B cell (primary cell): ENCODE measurements around the gene TLX1. TPM values are rescaled to one million over a fixed set of nuclear protein-coding genes. Genes with fewer than 3 reads are reported as not detected.
A peak's percentile ranks its signal among the peaks of the same experiment; 100 is the strongest.

Experiments
- ATAC-seq: fragments of 200-7000 bp; cut with Tn5 transposase; one replicate; pipeline ENCODE4 v1.10.0; 2021; ENCODE audit warnings: low read depth, mild to moderate bottlenecking, moderate number of reproducible peaks, moderate library complexity
- CTCF ChIA-PET: fragments of 350-600 bp; sonication (Branson Sonifier 250); formaldehyde crosslinking; loops from one replicate; lab custom pipeline; 2021; ENCODE audit warnings: antibody characterized with exemption, inconsistent platforms; lab: Charles Lee
- POLR2A ChIA-PET: fragments of 350-600 bp; sonication (Branson Sonifier 250); formaldehyde crosslinking; loops from one replicate; lab custom pipeline; 2021; ENCODE audit warnings: antibody characterized with exemption; lab: Charles Lee
- DNase-seq: peaks from one replicate; pipeline ENCODE4 v3.0.0; 2013
- H2AFZ ChIP-seq: 2 replicates; pipeline ENCODE4 v1.6.1; 2012; ENCODE audit warnings: mild to moderate bottlenecking, low read depth, low read length; ENCODE audit not compliant: insufficient read depth, poor library complexity, severe bottlenecking
- H3K27ac ChIP-seq, 2 donors: 1 replicate in 1 of 2; 2 replicates in 1 of 2; pipeline ENCODE4 v1.5.1; 2012 to 2013; ENCODE audit warnings: low read length in 2 of 2, mild to moderate bottlenecking in 2 of 2, moderate library complexity in 1 of 2
- H3K27me3 ChIP-seq, 4 experiments: fragments of 200-600 bp in 1 of 4; sonication (generic) in 1 of 4; replicated peaks in 1 of 4; 1 replicate in 2 of 4; 2 replicates in 2 of 4; pipeline versions ENCODE4 v1.6.1 to v1.7.0; 2013 to 2016; ENCODE audit warnings: low read length in 3 of 4, mild to moderate bottlenecking in 2 of 4, mixed read lengths in 1 of 4, moderate library complexity in 1 of 4; ENCODE audit not compliant: insufficient read depth in 4 of 4, control insufficient read depth in 3 of 4; ENCODE audit errors: control extremely low read depth in 1 of 4
- H3K36me3 ChIP-seq, 2 experiments: replicated peaks in 1 of 2; 1 replicate in 1 of 2; 2 replicates in 1 of 2; pipeline versions ENCODE4 v1.6.1 to v1.7.1; 2013; ENCODE audit warnings: low read length in 1 of 2; ENCODE audit not compliant: insufficient read depth in 2 of 2, control insufficient read depth in 1 of 2; ENCODE audit errors: control extremely low read depth in 1 of 2, extremely low read depth in 1 of 2
- H3K4me1 ChIP-seq, 2 donors: fragments of 200-600 bp in 1 of 2; sonication (generic) in 1 of 2; 1 replicate in 1 of 2; 2 replicates in 1 of 2; pipeline versions ENCODE4 v1.5.1 to v1.6.1; 2013 to 2017; ENCODE audit warnings: low read length in 2 of 2; ENCODE audit not compliant: control insufficient read depth in 2 of 2, insufficient read depth in 2 of 2
- H3K4me2 ChIP-seq: replicated peaks from 2 replicates; pipeline ENCODE3; 2012; ENCODE audit warnings: mild to moderate bottlenecking, low read depth, low read length; ENCODE audit not compliant: poor library complexity, severe bottlenecking
- H3K4me3 ChIP-seq, 5 experiments: fragments of 200-600 bp in 1 of 5; sonication (generic) in 1 of 5; 1 replicate in 3 of 5; 2 replicates in 2 of 5; pipeline versions ENCODE4 v1.5.1 to v1.7.0; 2011 to 2016; ENCODE audit warnings: low read length in 4 of 5, mild to moderate bottlenecking in 4 of 5, low read depth in 2 of 5, control low read depth in 1 of 5, moderate library complexity in 1 of 5; ENCODE audit not compliant: insufficient read depth in 1 of 5; ENCODE audit errors: control extremely low read depth in 1 of 5, extremely low read depth in 1 of 5
- H3K79me2 ChIP-seq: fragments of 200-600 bp; sonication (generic); one replicate; pipeline ENCODE4 v1.6.0; 2016; ENCODE audit warnings: low read length; ENCODE audit not compliant: control insufficient read depth, insufficient read depth
- H3K9ac ChIP-seq: fragments of 200-600 bp; sonication (generic); 2 replicates; pipeline ENCODE4 v1.6.1; 2017; ENCODE audit warnings: mild to moderate bottlenecking, low read length, moderate library complexity
- H3K9me3 ChIP-seq, 3 donors: one replicate each; pipeline versions ENCODE4 v1.6.1 to v1.7.1; 2013; ENCODE audit warnings: low read length in 2 of 3; ENCODE audit not compliant: control insufficient read depth in 2 of 3, insufficient read depth in 1 of 3; ENCODE audit errors: control extremely low read depth in 1 of 3
- H4K20me1 ChIP-seq: 2 replicates; pipeline ENCODE4 v1.6.0; 2012; ENCODE audit warnings: mild to moderate bottlenecking, low read length; ENCODE audit not compliant: insufficient read depth, control insufficient read depth, poor library complexity, severe bottlenecking
- H3K27ac Mint-ChIP-seq: one replicate; pipeline ENCODE4 v1.8.0; 2021; ENCODE audit warnings: mixed read lengths
- H3K27me3 Mint-ChIP-seq: one replicate; pipeline ENCODE4 v1.8.0; 2021; ENCODE audit warnings: mixed read lengths
- H3K4me1 Mint-ChIP-seq: one replicate; pipeline ENCODE4 v1.8.0; 2021; ENCODE audit warnings: mixed read lengths
- H3K4me3 Mint-ChIP-seq: one replicate; pipeline ENCODE4 v1.8.0; 2021; ENCODE audit warnings: mixed read lengths
- H3K9me3 Mint-ChIP-seq: one replicate; pipeline ENCODE4 v1.8.0; 2022; ENCODE audit warnings: mixed read lengths; ENCODE audit not compliant: insufficient read depth
- EZH2 ChIP-seq: IDR thresholded peaks from 2 replicates; pipeline ENCODE4 v1.6.1; 2012; ENCODE audit warnings: borderline replicate concordance, low read depth, mild to moderate bottlenecking, moderate library complexity, low read length; ENCODE audit not compliant: insufficient read depth, poor library complexity, severe bottlenecking
- WGBS: methylation state at CpG from one replicate; pipeline ENCODE4 v1.1.5; 2013; ENCODE audit warnings: missing lambda C conversion rate; ENCODE audit not compliant: insufficient coverage; 5-methylcytosine and 5-hydroxymethylcytosine counted together
- intact Hi-C: fragments of 100-400 bp; cut with micrococcal nuclease; formaldehyde crosslinking; loops from one replicate; pipeline ENCODE4 v1.10.0; 2022
- polyA plus RNA-seq: library from polyadenylated mRNA; depleted of rRNA; stranded (reverse); fragments of >200 nt; gene quantifications from 2 replicates; pipeline ENCODE4 v1.2.3, GENCODE V29; 2012
- total RNA-seq, 2 donors: library from RNA; stranded (reverse); fragments of 120-200 nt in 1 of 2; gene quantifications; 1 replicate in 1 of 2; 2 replicates in 1 of 2; pipeline versions ENCODE4 v1.2.3 to v1.2.4, GENCODE V29; 2013 to 2022
- TF ChIP-seq, protein P1 (sequence below): fragments of 200-600 bp; IDR thresholded peaks from one replicate; pipeline ENCODE4 v1.8.0; 2022; ENCODE audit warnings: antibody characterized with exemption, mild to moderate bottlenecking

Gene TLX1
- total and polyA plus RNA-seq, 2 donors (not counting 1 experiment from before 2014, with no cell fraction given) = not detected

DNA sequence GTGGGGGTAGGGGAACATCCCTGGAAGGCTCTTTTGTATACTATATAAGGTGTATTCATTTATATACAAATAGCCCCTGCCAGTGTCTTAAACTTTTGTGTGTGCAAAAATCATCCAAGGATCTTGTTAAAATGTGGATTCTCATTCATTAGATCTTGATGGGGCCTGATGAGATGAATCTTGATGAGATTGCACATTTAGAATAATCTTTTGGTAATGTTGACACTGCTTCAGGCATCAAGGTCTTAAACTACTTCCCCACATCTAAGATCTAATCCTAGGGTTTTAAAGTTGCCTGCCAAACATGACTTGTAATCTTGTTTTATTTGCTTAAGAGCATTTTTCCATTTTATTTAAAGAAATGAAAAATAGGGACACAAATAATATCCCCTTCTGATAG lies 13.0 kb downstream of the TLX1 start:
- H3K9me3 ChIP-seq = peaks cover 0 to 15% (median 1%) of the 10 kb centered on the region in 3 donors
- H3K27me3 ChIP-seq = peaks cover 0 to 87% (median 60%) of the 10 kb centered on the region in 4 experiments
- H3K4me3 Mint-ChIP-seq = no peak overlapping the region
- no peaks in the 10 kb centered on the region for H4K20me1 ChIP-seq
- no peaks in the 10 kb centered on the region for H3K36me3 ChIP-seq
- POLR2A ChIA-PET = no interaction called here
- peaks cover 34 to 43% of the 10 kb centered on the region in 2 donors for H3K4me1 ChIP-seq
- peaks cover 16% of the 10 kb centered on the region for H3K4me1 Mint-ChIP-seq
- no peak overlapping the region for H2AFZ ChIP-seq
- no peak overlapping the region for H3K4me2 ChIP-seq
- no peak overlapping the region for H3K9ac ChIP-seq
- H3K27me3 Mint-ChIP-seq = peaks cover 70% of the 10 kb centered on the region
- H3K4me3 ChIP-seq = no peak overlapping the region
- H3K79me2 ChIP-seq = no peaks in the 10 kb centered on the region
- H3K9me3 Mint-ChIP-seq = no peaks in the 10 kb centered on the region
- ATAC-seq (no peak), DNase-seq (peak; percentile 1)
- TF ChIP-seq, protein P1, sequence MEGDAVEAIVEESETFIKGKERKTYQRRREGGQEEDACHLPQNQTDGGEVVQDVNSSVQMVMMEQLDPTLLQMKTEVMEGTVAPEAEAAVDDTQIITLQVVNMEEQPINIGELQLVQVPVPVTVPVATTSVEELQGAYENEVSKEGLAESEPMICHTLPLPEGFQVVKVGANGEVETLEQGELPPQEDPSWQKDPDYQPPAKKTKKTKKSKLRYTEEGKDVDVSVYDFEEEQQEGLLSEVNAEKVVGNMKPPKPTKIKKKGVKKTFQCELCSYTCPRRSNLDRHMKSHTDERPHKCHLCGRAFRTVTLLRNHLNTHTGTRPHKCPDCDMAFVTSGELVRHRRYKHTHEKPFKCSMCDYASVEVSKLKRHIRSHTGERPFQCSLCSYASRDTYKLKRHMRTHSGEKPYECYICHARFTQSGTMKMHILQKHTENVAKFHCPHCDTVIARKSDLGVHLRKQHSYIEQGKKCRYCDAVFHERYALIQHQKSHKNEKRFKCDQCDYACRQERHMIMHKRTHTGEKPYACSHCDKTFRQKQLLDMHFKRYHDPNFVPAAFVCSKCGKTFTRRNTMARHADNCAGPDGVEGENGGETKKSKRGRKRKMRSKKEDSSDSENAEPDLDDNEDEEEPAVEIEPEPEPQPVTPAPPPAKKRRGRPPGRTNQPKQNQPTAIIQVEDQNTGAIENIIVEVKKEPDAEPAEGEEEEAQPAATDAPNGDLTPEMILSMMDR = no peak
- TF ChIP-seq EZH2 = no peak
- intact Hi-C loops = no loop called here
- H3K27ac ChIP-seq = no peak overlapping the region
- no peak overlapping the region for H3K27ac Mint-ChIP-seq
- CTCF ChIA-PET = interaction anchor here (4.7 to 7.7 kb wide), 3 partner anchors 14 to 102 kb away, joined by 63 to 347 read pairs (median 127); no protein-coding TSS in a partner anchor

DNA sequence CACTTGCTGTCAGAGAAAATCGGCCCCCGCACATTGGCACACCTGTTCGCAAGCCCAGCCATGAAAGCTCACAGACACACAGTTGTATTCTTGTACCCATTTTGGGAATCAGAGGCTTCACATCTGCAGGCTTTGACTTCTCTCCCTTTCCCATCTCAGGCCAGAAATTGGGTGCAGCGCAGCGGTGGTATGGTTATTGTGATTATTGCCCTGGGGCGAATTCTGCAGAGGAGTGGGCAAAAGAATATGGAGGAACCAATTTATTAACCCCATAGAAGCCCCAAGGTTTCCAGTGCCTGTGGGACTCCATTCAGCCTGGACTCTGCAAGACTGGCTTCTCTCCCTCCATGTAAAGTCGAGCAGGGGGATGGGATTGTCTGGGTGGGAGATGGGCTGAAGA lies 14.0 kb downstream of the TLX1 start:
- no peaks in the 10 kb centered on the region for H3K79me2 ChIP-seq
- CTCF ChIA-PET = no interaction called here

More for the DNA sequence above, 14.0 kb downstream of the TLX1 start:
- intact Hi-C loops = no loop called here
- Mint-ChIP-seq H3K27ac (no peak overlapping the region), H3K4me3 (no peak overlapping the region), H3K4me1 (peaks cover 9% of the 10 kb centered on the region), H3K9me3 (no peaks in the 10 kb centered on the region), H3K27me3 (peaks cover 73% of the 10 kb centered on the region)
- TF ChIP-seq, protein P1 = no peak
- no peak for TF ChIP-seq EZH2
- H3K27me3 ChIP-seq = peaks cover 0 to 83% (median 59%) of the 10 kb centered on the region in 4 experiments
- H3K4me2 ChIP-seq = no peak overlapping the region
- no peaks in the 10 kb centered on the region for H3K36me3 ChIP-seq
- DNase-seq = no peak
- H3K27ac ChIP-seq = no peak overlapping the region
- H3K4me1 ChIP-seq = peaks cover 23 to 32% of the 10 kb centered on the region in 2 donors
- no peak overlapping the region for H3K9ac ChIP-seq
- 69% methylated on average over 3 of the region's 7 CpGs for WGBS
- ATAC-seq = no peak
- POLR2A ChIA-PET = no interaction called here
- H2AFZ ChIP-seq = no peak overlapping the region
- no peak overlapping the region for H3K4me3 ChIP-seq
- peaks cover 0 to 19% (median 5%) of the 10 kb centered on the region in 3 donors for H3K9me3 ChIP-seq
- H4K20me1 ChIP-seq = no peaks in the 10 kb centered on the region
